Neutrophil (primary cell): ENCODE measurements around the gene APBA2.
"Not testable (repeated sequence)": the region's sequence is repeated elsewhere in the genome, so short reads cannot be mapped to it uniquely, and the experiment has no call there.

Experiments used
- H3K27ac ChIP-seq: fragments of 200-600 bp; sonication (generic); 2 replicates; pipeline ENCODE4 v1.5.1; 2016; ENCODE audit warnings: mild to moderate bottlenecking, moderate library complexity
- H3K27me3 ChIP-seq: fragments of 200-600 bp; sonication (generic); 2 replicates; pipeline ENCODE4 v1.6.0; 2016; ENCODE audit warnings: mild to moderate bottlenecking
- H3K36me3 ChIP-seq: fragments of 200-600 bp; sonication (generic); 2 replicates; pipeline ENCODE4 v1.5.1; 2017
- H3K4me1 ChIP-seq, 2 experiments: fragments of 200-600 bp in 1 of 2; sonication (generic) in 1 of 2; 1 replicate in 1 of 2; 2 replicates in 1 of 2; pipeline versions ENCODE4 v1.5.1 to v1.6.1; 2013 to 2016; ENCODE audit warnings: low read depth in 1 of 2, low read length in 1 of 2, mild to moderate bottlenecking in 1 of 2, moderate library complexity in 1 of 2; ENCODE audit not compliant: control insufficient read depth in 1 of 2, insufficient read depth in 1 of 2
- H3K4me3 ChIP-seq, 2 experiments: fragments of 200-600 bp in 1 of 2; sonication (generic) in 1 of 2; 1 replicate in 1 of 2; 2 replicates in 1 of 2; pipeline ENCODE4 v1.5.1; 2013 to 2016; ENCODE audit warnings: low read depth in 1 of 2, low read length in 1 of 2, mild to moderate bottlenecking in 1 of 2, moderate library complexity in 1 of 2
- H3K9me3 ChIP-seq: fragments of 200-600 bp; sonication (generic); 2 replicates; pipeline ENCODE4 v1.5.1; 2016
- CTCF ChIP-seq: fragments of 200-600 bp; sonication (generic); IDR thresholded peaks from 2 replicates; pipeline ENCODE4 v1.5.1; 2016; ENCODE audit warnings: antibody characterized with exemption

Gene APBA2

GRCh38 chr15:28886431-28887338 is 911 bp downstream of the APBA2 start:
- Histone ChIP-seq H3K27me3 (peaks cover 69% of the 10 kb centered on the region), H3K4me3 (no peak overlapping the region), H3K4me1 (no peaks in the 10 kb centered on the region), H3K27ac (no peak overlapping the region), H3K9me3 (no peaks in the 10 kb centered on the region), H3K36me3 (no peaks in the 10 kb centered on the region)
- no peak for TF ChIP-seq CTCF

GRCh38 chr15:28887339-28888174 is 1.8 kb downstream of the APBA2 start:
- Histone ChIP-seq H3K4me1 (no peaks in the 10 kb centered on the region), H3K9me3 (no peaks in the 10 kb centered on the region), H3K4me3 (no peak overlapping the region), H3K27me3 (peaks cover 69% of the 10 kb centered on the region), H3K27ac (no peak overlapping the region), H3K36me3 (no peaks in the 10 kb centered on the region)
- TF ChIP-seq CTCF = no peak

GRCh38 chr15:28888302-28888894 is 2.6 kb downstream of the APBA2 start:
- TF ChIP-seq CTCF = no peak
- Histone ChIP-seq H3K4me1 (no peaks in the 10 kb centered on the region), H3K4me3 (no peak overlapping the region), H3K36me3 (no peaks in the 10 kb centered on the region), H3K27ac (no peak overlapping the region), H3K9me3 (no peaks in the 10 kb centered on the region), H3K27me3 (peaks cover 61% of the 10 kb centered on the region)

- no peaks in the 10 kb centered on the region for H3K9me3 ChIP-seq
- H3K27me3 ChIP-seq = peaks cover 57% of the 10 kb centered on the region
- no peak overlapping the region for H3K27ac ChIP-seq
- H3K36me3 ChIP-seq = no peaks in the 10 kb centered on the region
- H3K4me1 ChIP-seq = no peaks in the 10 kb centered on the region
- H3K4me3 ChIP-seq = no peak overlapping the region
- TF ChIP-seq CTCF = no peak
Measured at GRCh38 chr15:28888900-28889299, 3.1 kb downstream of the APBA2 start.

- Histone ChIP-seq H3K27ac (no peak overlapping the region), H3K36me3 (no peaks in the 10 kb centered on the region), H3K27me3 (peaks cover 53% of the 10 kb centered on the region), H3K4me3 (no peak overlapping the region), H3K4me1 (no peaks in the 10 kb centered on the region), H3K9me3 (no peaks in the 10 kb centered on the region)
- TF ChIP-seq CTCF = no peak
Measured at GRCh38 chr15:28889346-28889745, 3.6 kb downstream of the APBA2 start.

- not testable (repeated sequence) for H3K9me3 ChIP-seq, H3K36me3 ChIP-seq, H3K4me1 ChIP-seq, H3K4me3 ChIP-seq, H3K27ac ChIP-seq
- H3K27me3 ChIP-seq = peaks cover 51% of the 10 kb centered on the region
Measured at GRCh38 chr15:28889871-28890270, 4.1 kb downstream of the APBA2 start.

GRCh38 chr15:28890291-28890690 is 4.5 kb downstream of the APBA2 start:
- H3K27me3 ChIP-seq = peaks cover 47% of the 10 kb centered on the region
- not testable (repeated sequence) for H3K4me1 ChIP-seq, H3K27ac ChIP-seq, H3K4me3 ChIP-seq, H3K9me3 ChIP-seq, H3K36me3 ChIP-seq
